Ovary (tissue), 3 donors: Measurements from ENCODE around the gene UST.

Experiments used
- POLR2A ChIP-seq: fragments of 450-650 bp; IDR thresholded peaks from one replicate; pipeline ENCODE4 v1.6.1; 2017; ENCODE audit warnings: antibody characterized with exemption, mild to moderate bottlenecking, moderate library complexity
- TF ChIP-seq, protein P1 (sequence below), 3 donors: fragments of 450-650 bp in 2 of 3; fragments of 200-600 bp in 1 of 3; IDR thresholded peaks; one replicate each; pipeline versions ENCODE4 v1.5.1 to v1.8.0; 2016 to 2022; ENCODE audit warnings: antibody characterized with exemption in 3 of 3, mild to moderate bottlenecking in 1 of 3
- donor health status: DM: no; HTN: no; CAD: no.

DNA sequence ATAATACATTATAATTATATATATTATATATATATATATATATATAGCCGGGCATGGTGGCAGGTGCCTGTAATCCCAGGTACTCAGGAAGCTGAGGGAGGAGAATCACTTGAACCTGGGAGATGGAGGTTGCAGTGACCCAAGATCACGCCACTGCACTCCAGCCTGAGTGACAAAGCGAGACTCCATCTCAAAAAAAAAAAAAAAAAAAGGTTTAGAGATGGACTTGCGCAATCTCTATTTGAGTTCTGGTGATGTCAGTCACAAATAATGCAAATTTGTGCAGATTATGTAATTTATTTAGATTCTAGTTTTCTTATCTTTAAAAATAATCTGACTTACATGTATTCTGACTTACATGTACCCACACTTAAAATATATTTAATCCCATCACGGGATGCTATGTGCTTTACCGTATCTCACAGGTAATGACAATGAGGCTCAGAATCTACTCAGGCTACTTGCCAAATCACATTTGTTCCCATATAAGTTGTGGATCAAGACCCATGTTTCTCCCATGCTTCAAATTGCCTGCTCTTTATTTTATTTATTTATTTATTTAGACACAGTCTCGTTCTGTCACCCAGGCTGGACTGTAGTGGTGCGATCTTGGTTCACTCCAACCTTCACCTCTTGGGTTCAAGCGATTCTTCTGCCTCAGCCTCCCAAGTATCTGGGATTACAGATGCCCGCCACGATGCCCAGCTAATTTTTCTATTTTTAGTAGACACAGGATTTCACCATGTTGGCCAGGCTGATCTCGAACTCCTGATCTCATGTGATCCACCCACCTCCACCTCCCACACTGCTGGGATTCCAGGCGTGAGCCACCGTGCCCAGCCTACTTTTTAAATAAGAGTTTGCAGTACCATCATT lies 7.6 kb upstream of the UST start:
- TF ChIP-seq, protein P1, sequence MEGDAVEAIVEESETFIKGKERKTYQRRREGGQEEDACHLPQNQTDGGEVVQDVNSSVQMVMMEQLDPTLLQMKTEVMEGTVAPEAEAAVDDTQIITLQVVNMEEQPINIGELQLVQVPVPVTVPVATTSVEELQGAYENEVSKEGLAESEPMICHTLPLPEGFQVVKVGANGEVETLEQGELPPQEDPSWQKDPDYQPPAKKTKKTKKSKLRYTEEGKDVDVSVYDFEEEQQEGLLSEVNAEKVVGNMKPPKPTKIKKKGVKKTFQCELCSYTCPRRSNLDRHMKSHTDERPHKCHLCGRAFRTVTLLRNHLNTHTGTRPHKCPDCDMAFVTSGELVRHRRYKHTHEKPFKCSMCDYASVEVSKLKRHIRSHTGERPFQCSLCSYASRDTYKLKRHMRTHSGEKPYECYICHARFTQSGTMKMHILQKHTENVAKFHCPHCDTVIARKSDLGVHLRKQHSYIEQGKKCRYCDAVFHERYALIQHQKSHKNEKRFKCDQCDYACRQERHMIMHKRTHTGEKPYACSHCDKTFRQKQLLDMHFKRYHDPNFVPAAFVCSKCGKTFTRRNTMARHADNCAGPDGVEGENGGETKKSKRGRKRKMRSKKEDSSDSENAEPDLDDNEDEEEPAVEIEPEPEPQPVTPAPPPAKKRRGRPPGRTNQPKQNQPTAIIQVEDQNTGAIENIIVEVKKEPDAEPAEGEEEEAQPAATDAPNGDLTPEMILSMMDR (IDR thresholded peaks at IDR 0.05): no peak
- TF ChIP-seq POLR2A: no peak
